WTC11 (cell line): ENCODE results near the gene COL25A1. TPM values are rescaled to one million over a fixed set of nuclear protein-coding genes. Genes with fewer than 3 reads are reported as not detected.

Experiments
- ATAC-seq: fragments of 200-7000 bp; cut with Tn5 transposase; 2 replicates; pipeline ENCODE4 v1.10.0; 2021; ENCODE audit warnings: mild to moderate bottlenecking, moderate library complexity
- CTCF ChIA-PET: fragments of 300-600 bp; sonication (Branson Sonifier 250); formaldehyde crosslinking; loops from one replicate; lab custom pipeline; 2021; ENCODE audit warnings: antibody characterized with exemption; lab: Charles Lee
- POLR2A ChIA-PET: fragments of 350-600 bp; sonication (Branson Sonifier 250); formaldehyde crosslinking; loops from one replicate; lab custom pipeline; 2021; ENCODE audit warnings: antibody characterized with exemption; lab: Charles Lee
- DNase-seq: peaks from one replicate; pipeline ENCODE4 v3.0.0; 2021; ENCODE audit warnings: low spot score
- H3K27ac Mint-ChIP-seq: 2 replicates; pipeline ENCODE4 v1.8.0; 2021; ENCODE audit warnings: mixed read lengths
- H3K27me3 Mint-ChIP-seq: 2 replicates; pipeline ENCODE4 v1.8.0; 2021; ENCODE audit warnings: low read depth, mild to moderate bottlenecking, moderate library complexity, mixed read lengths
- H3K36me3 Mint-ChIP-seq: 2 replicates; pipeline ENCODE4 v1.8.0; 2021; ENCODE audit warnings: mixed read lengths
- H3K4me1 Mint-ChIP-seq: 2 replicates; pipeline ENCODE4 v1.8.0; 2022; ENCODE audit warnings: mixed read lengths
- H3K4me3 Mint-ChIP-seq: 2 replicates; pipeline ENCODE4 v1.8.0; 2021; ENCODE audit warnings: mild to moderate bottlenecking, moderate library complexity, mixed read lengths
- H3K9me3 Mint-ChIP-seq: 2 replicates; pipeline ENCODE4 v1.8.0; 2021; ENCODE audit warnings: mixed read lengths
- ARID4B ChIP-seq: sonication (generic); formaldehyde crosslinking; IDR thresholded peaks from 2 replicates; pipeline ENCODE4 v1.8.0; 2023; ENCODE audit warnings: missing genetic modification reagents, mild to moderate bottlenecking, borderline replicate concordance
- CDX4 ChIP-seq: fragments of 250-450 bp; sonication (Bioruptor Pico); IDR thresholded peaks from 2 replicates; pipeline ENCODE4 v1.9.0; 2021; ENCODE audit warnings: moderate library complexity, mild to moderate bottlenecking, inconsistent platforms, borderline replicate concordance
- E2F4 ChIP-seq: sonication (generic); formaldehyde crosslinking; IDR thresholded peaks from 2 replicates; pipeline ENCODE4 v1.8.1; 2022; ENCODE audit warnings: low read depth, mild to moderate bottlenecking, moderate library complexity, missing genetic modification reagents, borderline replicate concordance
- FOXJ3 ChIP-seq: sonication (generic); formaldehyde crosslinking; IDR thresholded peaks from 2 replicates; pipeline ENCODE4 v1.9.0; 2021; ENCODE audit warnings: missing genetic modification reagents, mild to moderate bottlenecking, borderline replicate concordance
- HMGA2 ChIP-seq: fragments of 250-450 bp; sonication (Bioruptor Pico); IDR thresholded peaks from 2 replicates; pipeline ENCODE4 v1.4.0; 2021; ENCODE audit warnings: mild to moderate bottlenecking, moderate library complexity
- IRF1 ChIP-seq: sonication (generic); formaldehyde crosslinking; IDR thresholded peaks from 2 replicates; pipeline ENCODE4 v1.8.0; 2023; ENCODE audit warnings: missing genetic modification reagents
- JUN ChIP-seq: sonication (generic); formaldehyde crosslinking; IDR thresholded peaks from 2 replicates; pipeline ENCODE4 v1.8.0; 2023; ENCODE audit warnings: mild to moderate bottlenecking, missing genetic modification reagents
- MXD4 ChIP-seq: fragments of 250-450 bp; sonication (Bioruptor Pico); IDR thresholded peaks from 2 replicates; pipeline ENCODE4 v1.8.0; 2021; ENCODE audit warnings: mild to moderate bottlenecking, moderate library complexity, borderline replicate concordance
- NR1H2 ChIP-seq: sonication (generic); formaldehyde crosslinking; IDR thresholded peaks from 2 replicates; pipeline ENCODE4 v1.9.0; 2021; ENCODE audit warnings: mild to moderate bottlenecking, moderate library complexity, missing genetic modification reagents
- OVOL2 ChIP-seq: fragments of 250-450 bp; sonication (Bioruptor Pico); IDR thresholded peaks from 2 replicates; pipeline ENCODE4 v1.9.0; 2021; ENCODE audit warnings: mild to moderate bottlenecking, borderline replicate concordance
- PREB ChIP-seq: sonication (generic); formaldehyde crosslinking; IDR thresholded peaks from 2 replicates; pipeline ENCODE4 v1.8.1; 2022; ENCODE audit warnings: mild to moderate bottlenecking, missing genetic modification reagents, moderate library complexity, borderline replicate concordance
- RELA ChIP-seq: sonication (generic); formaldehyde crosslinking; IDR thresholded peaks from 2 replicates; pipeline ENCODE4 v1.8.1; 2022; ENCODE audit warnings: missing genetic modification reagents, mild to moderate bottlenecking, borderline replicate concordance
- SP1 ChIP-seq: sonication (generic); formaldehyde crosslinking; conservative IDR thresholded peaks from 2 replicates; pipeline ENCODE4 v1.8.1; 2022; ENCODE audit warnings: missing genetic modification reagents
- STAT6 ChIP-seq: sonication (generic); formaldehyde crosslinking; conservative IDR thresholded peaks from 2 replicates; pipeline ENCODE4 v1.8.1; 2023; ENCODE audit warnings: mild to moderate bottlenecking, low read depth, missing genetic modification reagents, moderate library complexity
- ZBTB43 ChIP-seq: sonication (generic); formaldehyde crosslinking; IDR thresholded peaks from 2 replicates; pipeline ENCODE4 v1.8.1; 2023; ENCODE audit warnings: mild to moderate bottlenecking, missing genetic modification reagents
- total RNA-seq: library from RNA; stranded (reverse); gene quantifications from 3 replicates; pipeline ENCODE4 v1.2.3, GENCODE V29; 2021

Gene COL25A1
- total RNA-seq, 1 experiment from 2014 or later = 6.6 TPM

- H3K4me1 Mint-ChIP-seq = no peaks in the 10 kb centered on the region
- H3K27ac Mint-ChIP-seq = no peak overlapping the region
- H3K4me3 Mint-ChIP-seq = no peak overlapping the region
- no peaks in the 10 kb centered on the region for H3K36me3 Mint-ChIP-seq
- H3K9me3 Mint-ChIP-seq = no peaks in the 10 kb centered on the region
- ATAC-seq (no peak), DNase-seq (no peak)
- CTCF ChIA-PET = interaction anchor here (0.6 kb wide), 1 partner anchor 26 kb away, joined by 3 read pairs; no protein-coding TSS in a partner anchor
- no peak for TF ChIP-seq NR1H2
- no peak for TF ChIP-seq IRF1 (CRISPR knock-in tag)
- no peak for TF ChIP-seq ARID4B (CRISPR knock-in tag)
- TF ChIP-seq OVOL2 (CRISPR knock-in tag) = no peak
- no peak for TF ChIP-seq STAT6 (CRISPR knock-in tag)
- no peaks in the 10 kb centered on the region for H3K27me3 Mint-ChIP-seq
- POLR2A ChIA-PET = no interaction called here
Observed at GRCh38 chr4:108839333-108839732, 463.1 kb downstream of the COL25A1 start.

- Mint-ChIP-seq H3K27me3 (no peaks in the 10 kb centered on the region), H3K36me3 (no peaks in the 10 kb centered on the region), H3K4me1 (no peaks in the 10 kb centered on the region), H3K4me3 (no peak overlapping the region), H3K9me3 (no peaks in the 10 kb centered on the region), H3K27ac (no peak overlapping the region)
- DNase-seq (no peak), ATAC-seq (no peak)
- ChIA-PET CTCF (no interaction called here), POLR2A (no interaction called here)
- TF ChIP-seq HMGA2 = no peak
- TF ChIP-seq PREB (CRISPR knock-in tag) = no peak
- TF ChIP-seq RELA (CRISPR knock-in tag) = no peak
- no peak for TF ChIP-seq FOXJ3 (CRISPR knock-in tag)
- no peak for TF ChIP-seq SP1 (CRISPR knock-in tag)
- TF ChIP-seq STAT6 (CRISPR knock-in tag) = no peak
- TF ChIP-seq E2F4 = no peak
- TF ChIP-seq JUN = no peak
- no peak for TF ChIP-seq ZBTB43 (CRISPR knock-in tag)
- no peak for TF ChIP-seq CDX4
- TF ChIP-seq MXD4 (CRISPR knock-in tag) = no peak
Observed at GRCh38 chr4:108838451-108838850, 464.0 kb downstream of the COL25A1 start.
